GM12878 (cell line): ENCODE measurements around the gene CALML4. TPM values are rescaled to one million over a fixed set of nuclear protein-coding genes. Genes with fewer than 3 reads are reported as not detected.

Experiments
- ATAC-seq: fragments of 200-7000 bp; cut with Tn5 transposase; 3 replicates; pipeline ENCODE4 v1.9.1; 2020; ENCODE audit warnings: mild to moderate bottlenecking, moderate library complexity
- BruUV-seq: library from RNA; stranded (reverse); fragments of 400-500 nt; replicated peaks from 2 replicates; lab custom pipeline; 2021; lab: Mats Ljungman, UMichigan
- CTCF ChIA-PET: fragments of 300-600 bp; sonication (Branson Sonifier 250); formaldehyde crosslinking; extraction: SDS; loops from one replicate; lab custom pipeline; 2021; ENCODE audit warnings: inconsistent platforms; lab: Yijun Ruan, JAX
- POLR2A ChIA-PET: fragments of 350-600 bp; formaldehyde crosslinking; extraction: SDS; loops from one replicate; lab custom pipeline; 2021; ENCODE audit warnings: inconsistent platforms; lab: Charles Lee
- RAD21 ChIA-PET: fragments of 300-600 bp; sonication (Branson Sonifier 250); formaldehyde crosslinking; loops from one replicate; lab custom pipeline; 2023; ENCODE audit warnings: antibody characterized with exemption; ENCODE audit not compliant: unreplicated experiment; lab: Charles Lee
- SMC1A ChIA-PET: fragments of 300-600 bp; sonication (Branson Sonifier 250); formaldehyde crosslinking; loops from one replicate; lab custom pipeline; 2023; ENCODE audit not compliant: unreplicated experiment, uncharacterized antibody; lab: Charles Lee
- DNase-seq: peaks from one replicate; pipeline ENCODE4 v3.0.0-alpha.2; 2011; ENCODE audit warnings: low read depth, low spot score
- FAIRE-seq: peaks from 3 replicates; lab custom pipeline; 2011; peaks lifted over from hg19 to GRCh38; lab: Jason Lieb, UNC
- H2AFZ ChIP-seq: 2 replicates; pipeline ENCODE4 v1.6.0; 2011; ENCODE audit warnings: low read depth, low read length, control low read depth; ENCODE audit not compliant: control insufficient read depth
- H3K27ac ChIP-seq: 2 replicates; pipeline ENCODE4 v1.5.1; 2011; ENCODE audit warnings: control low read depth; ENCODE audit not compliant: control insufficient read depth, insufficient read depth
- H3K27me3 ChIP-seq, 2 experiments: replicated peaks in 1 of 2; 2 replicates each; pipeline versions ENCODE4 v1.6.0 to v1.6.1; 2011; ENCODE audit warnings: low read length in 1 of 2; ENCODE audit not compliant: control insufficient read depth in 2 of 2, insufficient read depth in 2 of 2
- H3K36me3 ChIP-seq, 2 experiments: 2 replicates each; pipeline ENCODE4 v1.5.1; 2011; ENCODE audit warnings: low read length in 1 of 2; ENCODE audit not compliant: control insufficient read depth in 2 of 2, insufficient read depth in 2 of 2
- H3K4me1 ChIP-seq: 2 replicates; pipeline ENCODE4 v1.6.1; 2011; ENCODE audit warnings: mild to moderate bottlenecking, low read length, moderate library complexity, mixed read lengths; ENCODE audit not compliant: control insufficient read depth, insufficient read depth
- H3K4me2 ChIP-seq: 2 replicates; pipeline ENCODE4 v1.6.0; 2011; ENCODE audit warnings: control low read depth; ENCODE audit not compliant: control insufficient read depth, insufficient read depth
- H3K4me3 ChIP-seq: fragments of 200-600 bp; sonication (generic); 2 replicates; pipeline ENCODE4 v1.5.1; 2016
- H3K79me2 ChIP-seq: 2 replicates; pipeline ENCODE4 v1.6.0; 2011; ENCODE audit warnings: low read length; ENCODE audit not compliant: control insufficient read depth, insufficient read depth
- H3K9ac ChIP-seq: 2 replicates; pipeline ENCODE4 v1.8.0; 2011; ENCODE audit warnings: low read length, control low read depth, mixed read lengths; ENCODE audit not compliant: control insufficient read depth, insufficient read depth
- H3K9me3 ChIP-seq: replicated peaks from 3 replicates; pipeline ENCODE4 v1.5.1; 2011; ENCODE audit warnings: mild to moderate bottlenecking, low read length; ENCODE audit not compliant: control insufficient read depth, insufficient read depth
- H4K20me1 ChIP-seq: 2 replicates; pipeline ENCODE4 v1.6.0; 2011; ENCODE audit not compliant: control insufficient read depth, insufficient read depth
- KAT2A ChIP-seq: conservative IDR thresholded peaks from 2 replicates; pipeline ENCODE4 v1.6.1; 2011; ENCODE audit warnings: low read depth, low read length; ENCODE audit not compliant: control insufficient read depth
- NFYA ChIP-seq: IDR thresholded peaks from 2 replicates; pipeline ENCODE4 v1.6.1; 2011; ENCODE audit warnings: low read depth, mild to moderate bottlenecking, low read length, improper control_type of control experiment, borderline replicate concordance
- NRF1 ChIP-seq: conservative IDR thresholded peaks from 2 replicates; pipeline ENCODE4 v1.6.1; 2011; ENCODE audit warnings: mild to moderate bottlenecking, low read depth, low read length, improper control_type of control experiment
- POLR2AphosphoS5 ChIP-seq: IDR thresholded peaks from 2 replicates; pipeline ENCODE4 v1.6.1; 2011; ENCODE audit warnings: mild to moderate bottlenecking, low read length, inconsistent platforms
- RBBP5 ChIP-seq: fragments of 200-600 bp; sonication (generic); conservative IDR thresholded peaks from 2 replicates; pipeline ENCODE4 v1.6.1; 2016
- RELB ChIP-seq: fragments of 450-650 bp; IDR thresholded peaks from 2 replicates; pipeline ENCODE4 v1.6.1; 2017; ENCODE audit warnings: low read depth, mild to moderate bottlenecking, moderate library complexity
- SUPT20H ChIP-seq: IDR thresholded peaks from 2 replicates; pipeline ENCODE4 v1.6.1; 2011; ENCODE audit warnings: low read depth, mild to moderate bottlenecking, low read length, moderate library complexity, borderline replicate concordance; ENCODE audit not compliant: control insufficient read depth
- WRNIP1 ChIP-seq: IDR thresholded peaks from 2 replicates; pipeline ENCODE4 v1.6.1; 2011; ENCODE audit warnings: low read depth, low read length, improper control_type of control experiment, borderline replicate concordance
- YY1 ChIP-seq: IDR thresholded peaks from 2 replicates; pipeline ENCODE4 v1.6.1; 2011; ENCODE audit warnings: low read depth, mild to moderate bottlenecking, low read length
- ZNF217 ChIP-seq: fragments of 450-650 bp; IDR thresholded peaks from 2 replicates; pipeline ENCODE4 v1.6.1; 2017; ENCODE audit warnings: antibody characterized with exemption, mild to moderate bottlenecking
- WGBS: methylation state at CpG from one replicate; pipeline ENCODE4 v1.1.6; 2016; ENCODE audit warnings: low lambda C conversion rate; ENCODE audit not compliant: insufficient replicate concordance, insufficient coverage; ENCODE audit errors: missing lambda C conversion rate; 5-methylcytosine and 5-hydroxymethylcytosine counted together
- in situ Hi-C: fragments of 300-500 bp; cut with MboI; formaldehyde crosslinking; loops from 9 replicates; pipeline ENCODE4 v1.14.3; 2018; ENCODE audit warnings: mixed read lengths
- intact Hi-C: fragments of 100-400 bp; cut with micrococcal nuclease; formaldehyde crosslinking; loops from one replicate; pipeline ENCODE4 v1.14.2; 2022; ENCODE audit not compliant: unreplicated experiment
- polyA plus RNA-seq, 11 experiments: library from polyadenylated mRNA; depleted of rRNA in 4 of 11; unstranded in 6 of 11; stranded (reverse) in 5 of 11; fragments of >200 nt; fragmentation: Nextera tagmentation in 4 of 11; fragmentation: Illumina TruSeq in 1 of 11; extraction: Ambion mirVana in 4 of 11; extraction: Trizol in 1 of 11; gene quantifications; 1 replicate in 1 of 11; 2 replicates in 10 of 11; pipeline versions ENCODE4 v1.2.1 to v1.2.3, GENCODE V29; 2011 to 2016; ENCODE audit warnings: inconsistent platforms in 2 of 11, missing spikeins in 2 of 11, low read depth in 1 of 11
- total RNA-seq, 4 experiments: library from RNA; depleted of rRNA in 3 of 4; stranded (reverse); fragments of >200 nt in 3 of 4; fragmentation: Illumina TruSeq in 1 of 4; extraction: Trizol in 1 of 4; gene quantifications; 2 replicates each; pipeline versions ENCODE4 v1.2.1 to v1.2.3, GENCODE V29; 2013 to 2021
- TF ChIP-seq, protein P1 (sequence below): fragments of 450-650 bp; formaldehyde crosslinking; IDR thresholded peaks from 2 replicates; pipeline ENCODE4 v1.4.0; 2020; ENCODE audit warnings: mild to moderate bottlenecking, moderate library complexity
- TF ChIP-seq, protein P2 (sequence below): IDR thresholded peaks from 2 replicates; pipeline ENCODE4 v1.6.1; 2012; ENCODE audit warnings: mild to moderate bottlenecking, low read depth, low read length

The CALML4 gene
- total and polyA plus RNA-seq, 10 of the 15 experiments (the other 5 are each of a cell fraction or from before 2014, with no cell fraction given): 1.7 to 15.9 (median 5.1) TPM

GRCh38 chr15:68176601-68177000 is 28.5 kb downstream of the CALML4 start:
- Histone ChIP-seq H3K4me2 (no peak overlapping the region), H3K36me3 (peaks cover 5 to 31% of the 10 kb centered on the region in 2 experiments), H3K4me1 (no peaks in the 10 kb centered on the region), H3K4me3 (no peak overlapping the region), H3K27me3 (no peaks in the 10 kb centered on the region), H3K79me2 (no peaks in the 10 kb centered on the region), H3K9ac (no peak overlapping the region), H3K27ac (no peak overlapping the region), H3K9me3 (no peaks in the 10 kb centered on the region), H2AFZ (no peak overlapping the region), H4K20me1 (peaks cover 3% of the 10 kb centered on the region; the same call in 1 of the 2 replicates)
- intact Hi-C loops: no loop called here
- WGBS: 93% methylated on average over 3 of the region's 3 CpGs
- no peak for ATAC-seq
- CTCF ChIA-PET: interaction anchor here (0.6 to 1.3 kb wide), 3 partner anchors 12 to 23 kb away, joined by 3 read pairs; no protein-coding TSS in a partner anchor
- RAD21 ChIA-PET: no interaction called here
- SMC1A ChIA-PET: interaction anchor here (1.2 to 2.2 kb wide), 2 partner anchors 13 to 323 kb away, joined by 3 to 14 read pairs; no protein-coding TSS in a partner anchor
- POLR2A ChIA-PET: no interaction called here
- in situ Hi-C loops: no loop called here
- no peak for FAIRE-seq
- DNase-seq: no peak
- no TSS peak for BruUV-seq
- TF ChIP-seq KAT2A (no peak), WRNIP1 (no peak), RBBP5 (no peak), POLR2AphosphoS5 (no peak), NRF1 (no peak), ZNF217 (no peak), RELB (no peak), SUPT20H (no peak), NFYA (no peak), YY1 (no peak)
- TF ChIP-seq, protein P1, sequence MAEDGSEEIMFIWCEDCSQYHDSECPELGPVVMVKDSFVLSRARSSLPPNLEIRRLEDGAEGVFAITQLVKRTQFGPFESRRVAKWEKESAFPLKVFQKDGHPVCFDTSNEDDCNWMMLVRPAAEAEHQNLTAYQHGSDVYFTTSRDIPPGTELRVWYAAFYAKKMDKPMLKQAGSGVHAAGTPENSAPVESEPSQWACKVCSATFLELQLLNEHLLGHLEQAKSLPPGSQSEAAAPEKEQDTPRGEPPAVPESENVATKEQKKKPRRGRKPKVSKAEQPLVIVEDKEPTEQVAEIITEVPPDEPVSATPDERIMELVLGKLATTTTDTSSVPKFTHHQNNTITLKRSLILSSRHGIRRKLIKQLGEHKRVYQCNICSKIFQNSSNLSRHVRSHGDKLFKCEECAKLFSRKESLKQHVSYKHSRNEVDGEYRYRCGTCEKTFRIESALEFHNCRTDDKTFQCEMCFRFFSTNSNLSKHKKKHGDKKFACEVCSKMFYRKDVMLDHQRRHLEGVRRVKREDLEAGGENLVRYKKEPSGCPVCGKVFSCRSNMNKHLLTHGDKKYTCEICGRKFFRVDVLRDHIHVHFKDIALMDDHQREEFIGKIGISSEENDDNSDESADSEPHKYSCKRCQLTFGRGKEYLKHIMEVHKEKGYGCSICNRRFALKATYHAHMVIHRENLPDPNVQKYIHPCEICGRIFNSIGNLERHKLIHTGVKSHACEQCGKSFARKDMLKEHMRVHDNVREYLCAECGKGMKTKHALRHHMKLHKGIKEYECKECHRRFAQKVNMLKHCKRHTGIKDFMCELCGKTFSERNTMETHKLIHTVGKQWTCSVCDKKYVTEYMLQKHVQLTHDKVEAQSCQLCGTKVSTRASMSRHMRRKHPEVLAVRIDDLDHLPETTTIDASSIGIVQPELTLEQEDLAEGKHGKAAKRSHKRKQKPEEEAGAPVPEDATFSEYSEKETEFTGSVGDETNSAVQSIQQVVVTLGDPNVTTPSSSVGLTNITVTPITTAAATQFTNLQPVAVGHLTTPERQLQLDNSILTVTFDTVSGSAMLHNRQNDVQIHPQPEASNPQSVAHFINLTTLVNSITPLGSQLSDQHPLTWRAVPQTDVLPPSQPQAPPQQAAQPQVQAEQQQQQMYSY: no peak
- TF ChIP-seq, protein P2, sequence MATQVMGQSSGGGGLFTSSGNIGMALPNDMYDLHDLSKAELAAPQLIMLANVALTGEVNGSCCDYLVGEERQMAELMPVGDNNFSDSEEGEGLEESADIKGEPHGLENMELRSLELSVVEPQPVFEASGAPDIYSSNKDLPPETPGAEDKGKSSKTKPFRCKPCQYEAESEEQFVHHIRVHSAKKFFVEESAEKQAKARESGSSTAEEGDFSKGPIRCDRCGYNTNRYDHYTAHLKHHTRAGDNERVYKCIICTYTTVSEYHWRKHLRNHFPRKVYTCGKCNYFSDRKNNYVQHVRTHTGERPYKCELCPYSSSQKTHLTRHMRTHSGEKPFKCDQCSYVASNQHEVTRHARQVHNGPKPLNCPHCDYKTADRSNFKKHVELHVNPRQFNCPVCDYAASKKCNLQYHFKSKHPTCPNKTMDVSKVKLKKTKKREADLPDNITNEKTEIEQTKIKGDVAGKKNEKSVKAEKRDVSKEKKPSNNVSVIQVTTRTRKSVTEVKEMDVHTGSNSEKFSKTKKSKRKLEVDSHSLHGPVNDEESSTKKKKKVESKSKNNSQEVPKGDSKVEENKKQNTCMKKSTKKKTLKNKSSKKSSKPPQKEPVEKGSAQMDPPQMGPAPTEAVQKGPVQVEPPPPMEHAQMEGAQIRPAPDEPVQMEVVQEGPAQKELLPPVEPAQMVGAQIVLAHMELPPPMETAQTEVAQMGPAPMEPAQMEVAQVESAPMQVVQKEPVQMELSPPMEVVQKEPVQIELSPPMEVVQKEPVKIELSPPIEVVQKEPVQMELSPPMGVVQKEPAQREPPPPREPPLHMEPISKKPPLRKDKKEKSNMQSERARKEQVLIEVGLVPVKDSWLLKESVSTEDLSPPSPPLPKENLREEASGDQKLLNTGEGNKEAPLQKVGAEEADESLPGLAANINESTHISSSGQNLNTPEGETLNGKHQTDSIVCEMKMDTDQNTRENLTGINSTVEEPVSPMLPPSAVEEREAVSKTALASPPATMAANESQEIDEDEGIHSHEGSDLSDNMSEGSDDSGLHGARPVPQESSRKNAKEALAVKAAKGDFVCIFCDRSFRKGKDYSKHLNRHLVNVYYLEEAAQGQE: no peak
